AG09319 (cell line): ENCODE results near the gene MOB2.

Experiments used
- DNase-seq: peaks from one replicate; pipeline ENCODE4 v3.0.0-alpha.2; 2010; ENCODE audit warnings: low read depth; ENCODE audit errors: extremely low read depth
- TF ChIP-seq, protein P1 (sequence below): IDR thresholded peaks from 2 replicates; pipeline ENCODE4 v1.5.1; 2011; ENCODE audit warnings: low read depth, mild to moderate bottlenecking, inconsistent platforms, low read length, moderate library complexity

MOB2 gene

GRCh38 chr11:1506981-1507380 is 20.4 kb upstream of the MOB2 start:
- TF ChIP-seq, protein P1, sequence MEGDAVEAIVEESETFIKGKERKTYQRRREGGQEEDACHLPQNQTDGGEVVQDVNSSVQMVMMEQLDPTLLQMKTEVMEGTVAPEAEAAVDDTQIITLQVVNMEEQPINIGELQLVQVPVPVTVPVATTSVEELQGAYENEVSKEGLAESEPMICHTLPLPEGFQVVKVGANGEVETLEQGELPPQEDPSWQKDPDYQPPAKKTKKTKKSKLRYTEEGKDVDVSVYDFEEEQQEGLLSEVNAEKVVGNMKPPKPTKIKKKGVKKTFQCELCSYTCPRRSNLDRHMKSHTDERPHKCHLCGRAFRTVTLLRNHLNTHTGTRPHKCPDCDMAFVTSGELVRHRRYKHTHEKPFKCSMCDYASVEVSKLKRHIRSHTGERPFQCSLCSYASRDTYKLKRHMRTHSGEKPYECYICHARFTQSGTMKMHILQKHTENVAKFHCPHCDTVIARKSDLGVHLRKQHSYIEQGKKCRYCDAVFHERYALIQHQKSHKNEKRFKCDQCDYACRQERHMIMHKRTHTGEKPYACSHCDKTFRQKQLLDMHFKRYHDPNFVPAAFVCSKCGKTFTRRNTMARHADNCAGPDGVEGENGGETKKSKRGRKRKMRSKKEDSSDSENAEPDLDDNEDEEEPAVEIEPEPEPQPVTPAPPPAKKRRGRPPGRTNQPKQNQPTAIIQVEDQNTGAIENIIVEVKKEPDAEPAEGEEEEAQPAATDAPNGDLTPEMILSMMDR = no peak
- DNase-seq = no peak

DNA sequence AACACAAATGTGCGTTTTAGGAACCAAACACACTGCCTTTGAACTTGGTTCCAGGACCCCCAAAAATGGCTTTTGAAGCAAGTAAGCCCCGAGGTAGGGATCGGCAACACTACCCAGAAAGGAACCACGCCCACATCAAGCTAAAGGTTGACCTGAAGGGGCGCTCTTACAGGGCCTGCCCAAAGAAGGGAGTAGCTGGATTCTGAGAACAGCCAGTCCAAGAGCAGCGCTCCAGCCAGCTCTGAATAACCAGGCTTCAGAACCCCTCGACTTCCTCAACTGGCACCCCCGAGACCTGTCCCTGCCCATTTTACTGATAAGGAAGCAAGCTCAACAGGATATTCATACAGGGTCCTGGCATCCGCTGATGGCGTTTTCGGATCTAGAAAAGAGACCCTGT is 18.9 kb upstream of the MOB2 start:
- DNase-seq = no peak

DNA sequence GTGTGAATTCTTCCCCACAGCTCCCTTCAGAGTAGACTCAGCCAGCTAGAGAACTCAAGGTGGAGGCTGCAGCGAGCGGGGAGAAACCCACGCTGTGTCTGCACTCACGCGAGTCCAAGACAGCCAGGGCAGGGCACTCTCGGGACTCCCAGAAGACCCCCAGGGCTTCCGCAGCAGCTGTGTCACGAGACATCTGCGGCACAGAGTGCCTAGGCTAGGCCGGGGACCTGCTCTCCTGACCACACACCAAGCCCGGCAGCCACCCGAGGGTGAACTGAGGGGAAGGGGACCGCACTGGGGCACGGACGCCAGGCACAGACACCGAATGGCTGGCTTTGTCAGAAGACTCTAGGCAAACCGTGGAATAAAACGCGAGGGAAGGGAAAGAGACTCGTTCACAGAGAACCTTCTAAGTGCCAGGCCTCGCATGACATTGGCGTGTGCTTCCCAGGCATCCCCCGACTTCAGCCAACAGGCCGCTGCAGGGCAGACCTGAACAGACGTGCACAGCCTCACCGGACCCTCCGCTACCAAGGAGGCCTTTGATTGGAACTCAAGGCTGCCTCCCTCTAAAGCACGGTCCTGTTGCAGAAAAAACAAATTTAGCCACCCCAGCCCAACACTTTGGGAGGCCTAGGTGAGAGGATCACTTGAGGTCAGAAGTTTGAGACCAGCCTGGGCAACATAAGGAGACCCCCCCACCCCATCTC is 18.2 kb upstream of the MOB2 start:
- TF ChIP-seq, protein P1 = no peak
- DNase-seq = no peak

More for the DNA sequence above, 18.9 kb upstream of the MOB2 start:
- TF ChIP-seq, protein P1 = no peak

DNA sequence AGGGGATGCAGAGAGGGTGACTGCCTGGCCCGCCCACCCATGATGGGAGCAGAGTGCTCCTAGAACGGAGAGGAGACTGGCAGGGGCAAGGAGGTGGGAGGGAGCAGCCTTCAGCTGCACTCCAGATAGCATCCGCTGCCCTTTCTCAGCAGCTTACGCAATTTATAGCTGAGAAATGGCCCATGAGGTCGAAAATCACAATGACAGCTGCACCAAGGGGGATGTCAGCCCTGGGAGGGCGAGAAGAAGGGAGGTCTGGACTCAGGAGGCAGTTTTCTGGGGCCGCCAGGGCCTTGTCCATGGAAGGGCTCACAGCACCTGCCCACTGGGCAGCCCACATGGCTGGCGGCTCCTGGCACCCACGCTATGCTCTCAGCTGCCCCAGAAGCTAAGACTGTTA is 17.6 kb upstream of the MOB2 start:
- TF ChIP-seq, protein P1 = no peak
- DNase-seq = no peak

DNA sequence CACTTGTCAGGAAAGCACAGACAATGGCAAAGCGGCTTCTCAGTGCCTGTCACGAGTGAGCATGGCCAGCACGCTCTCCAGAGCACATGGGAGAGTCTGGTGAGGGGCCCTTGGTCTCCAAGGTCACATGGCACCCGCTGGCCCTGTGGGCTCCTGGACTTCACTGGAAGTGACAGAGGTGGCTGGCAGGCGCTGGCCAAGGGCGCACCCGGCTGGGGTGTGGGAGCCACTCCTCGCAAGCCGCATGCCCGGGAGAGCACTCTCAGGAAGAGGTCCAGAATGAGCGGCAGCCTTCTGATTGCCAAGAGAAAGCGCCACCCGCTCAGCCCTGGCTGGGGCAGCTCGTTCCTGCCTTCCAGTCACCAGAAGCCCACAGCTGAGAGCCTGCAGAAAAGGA is 17.1 kb upstream of the MOB2 start:
- TF ChIP-seq, protein P1 = no peak
- DNase-seq = no peak

GRCh38 chr11:1502954-1503707 is 16.6 kb upstream of the MOB2 start:
- no peak for DNase-seq

More at GRCh38 chr11:1502954-1503707, 16.6 kb upstream of the MOB2 start:
- TF ChIP-seq, protein P1 = no peak
